Left lung (tissue), 10 donors: Measurements from ENCODE around the gene SLC48A1. TPM values are rescaled to one million over a fixed set of nuclear protein-coding genes. Genes with fewer than 3 reads are reported as not detected.

ENCODE experiments used
- ATAC-seq: fragments of 200-7000 bp; cut with Tn5 transposase; one replicate; pipeline ENCODE4 v1.9.1; 2020; ENCODE audit warnings: moderate library complexity
- DNase-seq, 4 donors: peaks; one replicate each; pipeline ENCODE4 v3.0.0-alpha.2; 2013 to 2020
- H3K27ac ChIP-seq, 2 donors: fragments of 200-600 bp; sonication (generic) in 1 of 2; one replicate each; pipeline versions ENCODE4 v1.5.0 to v1.8.0; 2020 to 2021
- H3K27me3 ChIP-seq, 2 donors: fragments of 200-600 bp; sonication (generic) in 1 of 2; one replicate each; pipeline versions ENCODE4 v1.5.0 to v1.8.0; 2020 to 2021
- H3K36me3 ChIP-seq, 2 donors: fragments of 200-600 bp; sonication (generic) in 1 of 2; one replicate each; pipeline versions ENCODE4 v1.5.0 to v1.8.0; 2020 to 2021
- H3K4me1 ChIP-seq, 2 donors: fragments of 200-600 bp; one replicate each; pipeline ENCODE4 v1.8.0; 2021
- H3K4me3 ChIP-seq, 2 donors: fragments of 200-600 bp; sonication (generic) in 1 of 2; one replicate each; pipeline versions ENCODE4 v1.5.0 to v1.8.0; 2020 to 2021; ENCODE audit warnings: mild to moderate bottlenecking in 1 of 2
- H3K9me3 ChIP-seq, 2 donors: fragments of 200-600 bp; sonication (generic) in 1 of 2; one replicate each; pipeline versions ENCODE4 v1.5.0 to v1.8.0; 2020 to 2021
- intact Hi-C, 2 donors: fragments of 100-400 bp; cut with DNase I; formaldehyde crosslinking; loops; one replicate each; pipeline versions ENCODE4 v1.11.2 to v1.14.2; 2022
- polyA plus RNA-seq, 6 donors: library from polyadenylated mRNA; unstranded; fragments of 120-200 nt; gene quantifications; one replicate each; pipeline ENCODE4 v1.2.1, GENCODE V29; 2013; ENCODE audit not compliant: insufficient read length in 6 of 6
- total RNA-seq, 2 donors: library from RNA; stranded (reverse); fragmentation: NEBNext Ultra II Directional; extraction: Animal tissue kit (Norgen Biotek cat#: 25700); gene quantifications; one replicate each; pipeline ENCODE4 v1.2.1, GENCODE V29; 2021
- TF ChIP-seq, protein P1 (sequence below), 2 donors: fragments of 200-600 bp; sonication (generic) in 1 of 2; IDR thresholded peaks; one replicate each; pipeline versions ENCODE4 v1.5.0 to v1.8.0; 2021; ENCODE audit warnings: antibody characterized with exemption in 2 of 2
- donor health status: DM: no; HTN: yes; CAD: no.
- donor health status: DM: no; HTN: no; CAD: no.

The SLC48A1 gene
- total and polyA plus RNA-seq, 8 donors: 14.9 to 38.6 (median 18.3) TPM

DNA sequence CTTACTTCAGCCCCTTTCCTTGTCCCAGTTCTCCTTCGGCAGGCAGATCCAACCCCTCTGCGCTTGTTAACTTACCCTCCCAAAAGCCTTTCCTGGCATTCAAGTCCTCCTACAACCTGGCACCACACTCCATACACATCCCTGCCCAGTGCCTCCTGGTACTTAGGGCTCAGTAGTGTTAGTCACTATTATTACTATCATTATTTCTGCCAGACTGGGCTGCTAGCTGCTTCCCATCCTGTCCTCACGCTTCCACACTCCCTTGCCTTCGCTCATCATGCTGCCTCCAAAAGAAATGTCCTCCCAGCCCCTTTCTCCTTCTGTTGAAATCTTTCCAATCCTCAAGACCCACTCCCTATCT is 48.3 kb downstream of the SLC48A1 start:
- Histone ChIP-seq H3K4me3 (no peak overlapping the region), H3K36me3 (no peaks in the 10 kb centered on the region), H3K27ac (peak overlapping the region; percentile 92 to 93), H3K4me1 (peaks cover 39 to 88% of the 10 kb centered on the region in 2 donors), H3K27me3 (no peaks in the 10 kb centered on the region), H3K9me3 (no peaks in the 10 kb centered on the region)
- TF ChIP-seq, protein P1, sequence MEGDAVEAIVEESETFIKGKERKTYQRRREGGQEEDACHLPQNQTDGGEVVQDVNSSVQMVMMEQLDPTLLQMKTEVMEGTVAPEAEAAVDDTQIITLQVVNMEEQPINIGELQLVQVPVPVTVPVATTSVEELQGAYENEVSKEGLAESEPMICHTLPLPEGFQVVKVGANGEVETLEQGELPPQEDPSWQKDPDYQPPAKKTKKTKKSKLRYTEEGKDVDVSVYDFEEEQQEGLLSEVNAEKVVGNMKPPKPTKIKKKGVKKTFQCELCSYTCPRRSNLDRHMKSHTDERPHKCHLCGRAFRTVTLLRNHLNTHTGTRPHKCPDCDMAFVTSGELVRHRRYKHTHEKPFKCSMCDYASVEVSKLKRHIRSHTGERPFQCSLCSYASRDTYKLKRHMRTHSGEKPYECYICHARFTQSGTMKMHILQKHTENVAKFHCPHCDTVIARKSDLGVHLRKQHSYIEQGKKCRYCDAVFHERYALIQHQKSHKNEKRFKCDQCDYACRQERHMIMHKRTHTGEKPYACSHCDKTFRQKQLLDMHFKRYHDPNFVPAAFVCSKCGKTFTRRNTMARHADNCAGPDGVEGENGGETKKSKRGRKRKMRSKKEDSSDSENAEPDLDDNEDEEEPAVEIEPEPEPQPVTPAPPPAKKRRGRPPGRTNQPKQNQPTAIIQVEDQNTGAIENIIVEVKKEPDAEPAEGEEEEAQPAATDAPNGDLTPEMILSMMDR (IDR thresholded peaks at IDR 0.05): no peak
- DNase-seq (no peak), ATAC-seq (no peak)
- intact Hi-C loops: no loop called here

DNA sequence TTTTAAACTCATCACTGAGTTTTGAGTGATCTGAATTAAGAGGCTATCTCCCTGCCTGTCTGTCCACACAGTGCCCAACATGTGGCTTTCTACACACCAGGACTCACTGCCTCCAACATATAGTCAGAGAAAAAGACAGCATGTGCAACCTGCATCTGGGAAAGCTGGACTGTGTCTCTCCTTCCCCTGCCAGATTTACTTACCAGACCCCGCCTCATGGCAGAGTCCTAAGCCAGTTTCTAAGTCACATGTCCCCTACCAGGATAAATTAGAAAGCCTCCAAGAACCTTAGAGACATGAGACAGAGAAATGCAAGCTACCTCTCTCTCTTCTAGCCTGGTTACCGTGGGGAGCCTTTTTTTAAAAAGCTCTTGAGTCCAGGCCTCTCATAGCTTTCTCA is 49.4 kb downstream of the SLC48A1 start:
- Histone ChIP-seq H3K4me3 (no peak overlapping the region), H3K27ac (peak overlapping the region; percentile 92 to 93), H3K36me3 (no peaks in the 10 kb centered on the region), H3K27me3 (no peaks in the 10 kb centered on the region), H3K4me1 (peaks cover 32 to 87% of the 10 kb centered on the region in 2 donors), H3K9me3 (no peaks in the 10 kb centered on the region)
- intact Hi-C loops: no loop called here
- TF ChIP-seq, protein P1 (IDR thresholded peaks at IDR 0.05): no peak
- DNase-seq (no peak), ATAC-seq (no peak)

DNA sequence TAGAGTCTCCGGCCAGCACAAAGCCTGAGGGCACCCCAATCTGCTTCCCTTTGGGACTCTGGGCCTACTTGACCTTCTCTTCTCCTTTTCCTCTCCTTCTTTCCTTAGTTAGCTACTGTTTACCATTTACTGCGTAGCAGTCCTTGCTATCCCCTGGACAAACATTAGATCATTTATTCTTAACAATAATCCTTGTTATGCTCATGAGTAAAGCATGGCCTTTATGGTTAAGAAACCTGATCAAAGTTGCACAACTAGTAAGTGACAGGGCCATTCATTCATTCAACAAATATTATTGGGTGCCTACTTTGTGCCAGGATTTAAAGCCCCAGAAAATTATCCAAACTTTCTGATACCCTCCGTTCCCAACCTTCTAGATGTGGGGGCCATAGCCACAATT is 49.8 kb downstream of the SLC48A1 start:
- intact Hi-C loops: no loop called here
- H3K4me1 ChIP-seq: peaks cover 29 to 87% of the 10 kb centered on the region in 2 donors
- H3K36me3 ChIP-seq: no peaks in the 10 kb centered on the region
- peak overlapping the region; percentile 92 to 93 for H3K27ac ChIP-seq
- TF ChIP-seq, protein P1 (IDR thresholded peaks at IDR 0.05): no peak
- DNase-seq: no peak
- ATAC-seq: no peak
- H3K4me3 ChIP-seq: no peak overlapping the region
- H3K27me3 ChIP-seq: no peaks in the 10 kb centered on the region
- H3K9me3 ChIP-seq: no peaks in the 10 kb centered on the region

DNA sequence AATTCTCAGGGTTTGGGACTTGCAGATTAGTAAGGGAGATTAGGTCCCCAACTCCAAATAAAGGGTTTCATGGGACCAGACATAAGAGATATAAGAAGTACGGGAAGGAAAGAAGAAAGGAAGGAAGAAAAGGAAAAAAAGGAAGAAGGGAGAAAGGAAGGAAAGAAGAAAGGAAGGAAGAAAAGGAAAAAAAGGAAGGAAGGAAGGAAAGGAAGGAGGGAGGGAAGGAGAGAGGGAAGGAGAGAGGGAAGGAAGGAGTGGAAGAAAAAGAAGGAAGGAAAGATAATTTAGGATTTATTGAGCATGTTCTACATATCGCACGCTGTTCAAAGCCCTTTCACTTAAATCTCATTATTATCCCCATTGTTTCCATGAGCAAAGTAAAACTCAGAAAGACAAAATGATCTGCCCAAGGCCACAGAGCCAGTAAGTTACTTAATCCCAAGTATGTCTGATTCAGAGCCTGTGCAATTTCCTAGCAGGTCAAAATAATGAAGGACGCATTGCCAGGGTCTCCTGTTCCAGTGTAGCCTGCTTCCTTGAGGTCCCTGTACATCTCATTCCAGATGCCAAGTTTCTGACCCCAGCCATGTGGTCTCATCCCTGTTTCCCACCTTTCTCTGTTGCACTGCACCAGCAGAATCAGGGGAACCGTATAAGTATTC is 50.5 kb downstream of the SLC48A1 start:
- H3K27me3 ChIP-seq: no peaks in the 10 kb centered on the region
- H3K9me3 ChIP-seq: no peaks in the 10 kb centered on the region
- peak overlapping the region; percentile 81 to 92 for H3K27ac ChIP-seq
- DNase-seq: no peak
- no peak overlapping the region for H3K4me3 ChIP-seq
- intact Hi-C loops: no loop called here
- no peaks in the 10 kb centered on the region for H3K36me3 ChIP-seq
- no peak for ATAC-seq
- peaks cover 36 to 87% of the 10 kb centered on the region in 2 donors for H3K4me1 ChIP-seq
- TF ChIP-seq, protein P1 (IDR thresholded peaks at IDR 0.05): no peak

DNA sequence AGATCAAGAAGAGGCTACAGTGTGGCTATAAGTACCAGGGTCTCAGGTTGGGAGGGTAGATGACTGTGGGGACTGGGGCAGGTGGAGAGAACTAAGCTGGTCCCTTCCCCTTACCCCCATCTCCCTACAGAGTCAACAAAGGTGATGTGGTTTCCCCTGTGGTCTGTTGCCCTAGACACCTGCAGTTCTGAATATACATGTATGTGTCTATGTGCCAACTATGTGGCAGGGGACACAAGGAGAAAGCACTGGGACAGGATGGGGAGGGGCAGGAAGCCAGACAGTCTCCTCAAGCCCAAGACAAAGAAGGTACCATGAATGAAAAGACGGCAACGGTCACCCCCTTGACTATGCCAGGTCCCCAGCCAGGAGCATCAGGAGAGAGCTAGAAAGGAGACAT is 51.2 kb downstream of the SLC48A1 start:
- Histone ChIP-seq H3K4me1 (peaks cover 41 to 88% of the 10 kb centered on the region in 2 donors), H3K4me3 (no peak overlapping the region), H3K27ac (peak overlapping the region; percentile 81 to 92), H3K27me3 (no peaks in the 10 kb centered on the region), H3K9me3 (no peaks in the 10 kb centered on the region), H3K36me3 (no peaks in the 10 kb centered on the region)
- no peak for DNase-seq
- no peak for ATAC-seq
- TF ChIP-seq, protein P1 (IDR thresholded peaks at IDR 0.05): no peak
- intact Hi-C loops: no loop called here
